Fibroblast of skin of right quadriceps (primary cell): ENCODE measurements around the gene ADGRF3.
"Not testable (repeated sequence)": the region's sequence is repeated elsewhere in the genome, so short reads cannot be mapped to it uniquely, and the experiment has no call there.

Source experiments
- DNase-seq: peaks from one replicate; pipeline ENCODE4 v3.0.0-alpha.2; 2013

The ADGRF3 gene

GRCh38 chr2:26346454-26347053 is at the start of gene ADGRF3:
ADGRF3 (minus strand) TSS chr2:26346789; CDS start chr2:26346234, 555 bp downstream.
- DNase-seq: peak; percentile 25

- DNase-seq: no peak
Measured at GRCh38 chr2:26395394-26395793, 48.8 kb upstream of the ADGRF3 start.

GRCh38 chr2:26394694-26395093 is 48.1 kb upstream of the ADGRF3 start:
- no peak for DNase-seq

GRCh38 chr2:26387189-26387588 is 40.6 kb upstream of the ADGRF3 start:
- no peak for DNase-seq

- no peak for DNase-seq
Measured at GRCh38 chr2:26384597-26384996, 38.0 kb upstream of the ADGRF3 start.

- DNase-seq: no peak
Measured at GRCh38 chr2:26384183-26384582, 37.6 kb upstream of the ADGRF3 start.

GRCh38 chr2:26382564-26382963 is 36.0 kb upstream of the ADGRF3 start:
- no peak for DNase-seq

- DNase-seq: no peak
Measured at GRCh38 chr2:26380281-26380680, 33.7 kb upstream of the ADGRF3 start.

- DNase-seq: no peak
Measured at GRCh38 chr2:26376799-26377198, 30.2 kb upstream of the ADGRF3 start.

GRCh38 chr2:26370909-26371308 is 24.3 kb upstream of the ADGRF3 start:
- not testable (repeated sequence) for DNase-seq

- not testable (repeated sequence) for DNase-seq
Measured at GRCh38 chr2:26369664-26370063, 23.1 kb upstream of the ADGRF3 start.

- no peak for DNase-seq
Measured at GRCh38 chr2:26366957-26367356, 20.4 kb upstream of the ADGRF3 start.

GRCh38 chr2:26364669-26365068 is 18.1 kb upstream of the ADGRF3 start:
- DNase-seq: no peak

GRCh38 chr2:26363958-26364357 is 17.4 kb upstream of the ADGRF3 start:
- no peak for DNase-seq

- peak; percentile 8 for DNase-seq
Measured at GRCh38 chr2:26363323-26363722, 16.7 kb upstream of the ADGRF3 start.

GRCh38 chr2:26359886-26360473 is 13.4 kb upstream of the ADGRF3 start:
- DNase-seq: no peak

GRCh38 chr2:26356771-26357170 is 10.2 kb upstream of the ADGRF3 start:
- DNase-seq: no peak

- no peak for DNase-seq
Measured at GRCh38 chr2:26356111-26356510, 9.5 kb upstream of the ADGRF3 start.

- DNase-seq: peak; percentile 89
Measured at GRCh38 chr2:26355038-26355995, 8.7 kb upstream of the ADGRF3 start.

- not testable (repeated sequence) for DNase-seq
Measured at GRCh38 chr2:26354469-26354868, 7.9 kb upstream of the ADGRF3 start.

GRCh38 chr2:26352892-26353291 is 6.3 kb upstream of the ADGRF3 start:
- DNase-seq: no peak

GRCh38 chr2:26351375-26352090 is 4.9 kb upstream of the ADGRF3 start:
- DNase-seq: no peak

GRCh38 chr2:26349690-26350089 is 3.1 kb upstream of the ADGRF3 start:
- DNase-seq: no peak
